Measurements from ENCODE around the gene QSOX2.

GRCh38 chr9:136172412-136173079 lies 73.1 kb downstream of the QSOX2 start:
- no peak for TF ChIP-seq CTCF (IDR thresholded peaks at IDR 0.05)
- TF ChIP-seq POLR2A (IDR thresholded peaks at IDR 0.05): no peak
- no peak for TF ChIP-seq POLR2AphosphoS5 (IDR thresholded peaks at IDR 0.05; ENCODE audit: insufficient read depth in 1 of 2, low read depth in 1 of 2)
